Loucy (cell line): ENCODE data around the gene DCDC2.

ENCODE experiments used
- EZH2phosphoT487 ChIP-seq: fragments of 200-600 bp; IDR thresholded peaks from 2 replicates; pipeline ENCODE4 v1.6.1; 2018; ENCODE audit warnings: antibody characterized with exemption, mild to moderate bottlenecking, moderate library complexity, borderline replicate concordance
- TF ChIP-seq, protein P1 (sequence below): fragments of 200-600 bp; sonication (generic); conservative IDR thresholded peaks from 2 replicates; pipeline ENCODE4 v1.5.1; 2014; ENCODE audit warnings: mild to moderate bottlenecking, antibody characterized with exemption, low read length

- TF ChIP-seq, protein P1, sequence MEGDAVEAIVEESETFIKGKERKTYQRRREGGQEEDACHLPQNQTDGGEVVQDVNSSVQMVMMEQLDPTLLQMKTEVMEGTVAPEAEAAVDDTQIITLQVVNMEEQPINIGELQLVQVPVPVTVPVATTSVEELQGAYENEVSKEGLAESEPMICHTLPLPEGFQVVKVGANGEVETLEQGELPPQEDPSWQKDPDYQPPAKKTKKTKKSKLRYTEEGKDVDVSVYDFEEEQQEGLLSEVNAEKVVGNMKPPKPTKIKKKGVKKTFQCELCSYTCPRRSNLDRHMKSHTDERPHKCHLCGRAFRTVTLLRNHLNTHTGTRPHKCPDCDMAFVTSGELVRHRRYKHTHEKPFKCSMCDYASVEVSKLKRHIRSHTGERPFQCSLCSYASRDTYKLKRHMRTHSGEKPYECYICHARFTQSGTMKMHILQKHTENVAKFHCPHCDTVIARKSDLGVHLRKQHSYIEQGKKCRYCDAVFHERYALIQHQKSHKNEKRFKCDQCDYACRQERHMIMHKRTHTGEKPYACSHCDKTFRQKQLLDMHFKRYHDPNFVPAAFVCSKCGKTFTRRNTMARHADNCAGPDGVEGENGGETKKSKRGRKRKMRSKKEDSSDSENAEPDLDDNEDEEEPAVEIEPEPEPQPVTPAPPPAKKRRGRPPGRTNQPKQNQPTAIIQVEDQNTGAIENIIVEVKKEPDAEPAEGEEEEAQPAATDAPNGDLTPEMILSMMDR = no peak
- TF ChIP-seq EZH2phosphoT487 = no peak
These were observed 217.3 kb downstream of the DCDC2 start for GRCh38 chr6:24140591-24140990.
